Activated CD4-positive, alpha-beta T cell treated with anti-CD3 and anti-CD28 coated beads, Interleukin-2, amount 50 U/mL, for 48 hours (primary cell): ENCODE measurements around the gene GRXCR1.

Source experiments
- DNase-seq, 2 experiments: peaks; one replicate each; pipeline ENCODE4 v3.0.0-alpha.2; 2020

GRXCR1 gene

DNA sequence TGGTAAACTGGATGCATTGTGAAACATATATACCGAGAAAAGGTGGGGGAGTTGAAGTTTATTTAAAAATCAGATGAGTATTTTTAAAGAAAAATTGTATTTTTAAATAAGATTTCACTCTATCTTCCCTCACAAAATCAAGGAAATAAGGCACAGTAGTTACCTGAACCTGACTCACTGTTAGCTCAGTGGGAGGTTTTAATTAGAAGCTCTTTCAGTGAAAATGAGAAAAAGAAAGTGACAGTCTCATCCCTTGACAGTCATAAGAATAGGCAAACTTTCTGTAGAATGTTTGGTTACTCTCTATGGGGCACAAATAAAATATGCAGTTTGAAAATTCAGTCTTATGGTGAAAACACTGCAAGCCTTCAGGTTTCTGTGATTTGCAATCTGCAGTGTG lies 49.7 kb downstream of the GRXCR1 start:
- DNase-seq: no peak

DNA sequence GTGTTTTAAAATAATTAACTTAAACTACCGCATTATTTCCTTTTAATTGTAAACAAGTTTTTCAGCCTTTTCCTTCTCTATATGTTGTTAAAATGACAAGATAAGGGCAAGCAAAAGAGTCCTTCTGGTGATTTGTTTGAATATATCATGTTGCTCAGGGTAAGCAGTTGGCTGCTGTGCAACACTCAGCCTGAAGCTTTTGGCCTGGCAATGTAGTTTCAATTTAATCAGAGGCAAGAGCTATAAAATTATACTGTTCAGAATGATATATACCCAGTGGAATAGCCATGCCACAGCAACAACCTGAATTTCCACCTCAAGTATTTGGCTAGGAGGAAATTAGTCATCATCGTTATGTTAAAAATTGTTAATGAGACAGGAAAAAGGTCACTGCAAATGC lies 53.4 kb downstream of the GRXCR1 start:
- no peak for DNase-seq

DNA sequence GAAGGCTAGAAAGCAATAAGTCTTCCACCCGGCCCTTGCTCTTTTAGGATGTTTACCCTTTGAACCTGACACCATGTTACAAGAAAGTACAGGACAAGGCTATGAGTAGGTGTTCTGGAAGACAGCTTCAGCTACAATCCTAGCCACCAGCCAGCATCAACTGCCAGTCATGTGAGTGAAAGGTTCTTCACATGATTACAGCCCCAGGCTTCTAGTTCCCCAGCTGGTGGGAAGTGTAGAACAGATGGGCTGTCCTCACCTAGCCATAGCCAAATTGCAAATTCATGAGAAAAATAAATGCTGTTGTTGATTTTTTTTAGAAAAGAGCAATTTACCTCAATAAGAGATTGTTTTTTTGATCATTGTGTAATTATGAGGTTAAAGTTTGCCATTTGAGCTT lies 60.8 kb downstream of the GRXCR1 start:
- no peak for DNase-seq

DNA sequence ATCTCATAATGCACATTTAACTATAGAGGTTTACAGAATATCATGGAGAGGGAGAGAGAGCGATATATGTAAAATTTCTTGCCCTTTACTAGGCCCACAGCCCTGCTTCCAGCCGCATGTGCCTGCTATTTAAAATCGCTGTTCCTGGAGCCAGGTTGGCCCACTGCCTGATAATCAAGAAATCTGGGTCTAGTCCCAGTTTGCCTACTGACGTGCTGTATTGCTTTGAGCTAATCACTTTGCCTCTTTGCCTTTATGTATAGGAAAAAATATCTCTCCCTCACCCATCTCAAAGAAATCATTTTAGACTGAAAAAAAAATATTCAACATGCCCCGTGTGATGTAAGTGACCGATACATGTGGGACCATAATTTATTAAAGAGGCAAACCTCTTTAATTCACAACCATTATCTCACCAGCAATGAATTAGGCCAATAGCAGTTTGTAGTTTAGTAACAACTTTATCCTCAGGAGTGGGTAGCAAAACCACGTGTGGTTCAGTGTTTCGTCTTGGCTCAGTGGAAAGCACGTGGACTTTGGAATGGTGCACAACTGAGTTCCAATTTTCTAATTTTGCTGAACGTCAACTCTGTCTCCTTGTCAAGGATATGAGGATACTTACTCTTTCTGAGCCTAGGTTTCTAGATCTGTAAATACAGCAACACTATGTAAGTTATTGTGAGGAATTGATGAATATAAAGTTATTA lies 62.6 kb downstream of the GRXCR1 start:
- no peak for DNase-seq

DNA sequence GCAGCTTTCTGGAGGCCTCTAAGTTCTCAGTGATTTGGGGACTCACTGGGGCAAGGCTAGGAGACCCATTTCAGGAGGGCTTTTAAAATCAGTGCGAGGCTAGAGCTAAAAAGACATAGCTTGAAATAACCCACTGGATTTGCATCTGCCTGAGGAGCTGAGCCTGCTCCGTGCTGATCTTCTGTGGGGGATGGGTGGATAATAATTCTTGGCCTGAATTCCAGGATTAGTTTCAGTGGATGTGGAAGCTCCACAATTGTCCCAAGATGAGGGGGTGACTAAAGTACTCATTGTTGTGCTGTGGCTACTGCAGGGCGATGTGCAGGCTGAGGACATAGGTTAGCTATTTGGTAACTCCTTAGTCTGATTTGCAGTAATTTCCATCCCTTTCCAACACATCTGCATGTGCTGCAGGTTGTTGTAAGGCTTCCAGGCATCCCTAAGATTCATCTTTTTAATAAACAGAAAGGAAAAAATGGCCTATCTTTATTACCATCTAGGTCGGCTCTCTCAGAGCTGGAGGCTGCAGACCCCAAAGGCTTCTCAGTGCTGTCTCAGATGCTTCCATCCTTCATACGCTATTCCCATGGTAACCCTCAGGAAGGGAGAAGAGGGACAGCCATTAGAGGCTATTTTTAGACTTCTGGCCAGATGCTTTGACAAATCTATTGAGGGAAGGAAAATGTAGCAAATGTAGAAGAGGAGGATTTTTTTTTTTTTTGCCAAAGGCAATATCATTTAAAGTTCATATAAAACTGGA lies 63.4 kb downstream of the GRXCR1 start:
- no peak for DNase-seq

DNA sequence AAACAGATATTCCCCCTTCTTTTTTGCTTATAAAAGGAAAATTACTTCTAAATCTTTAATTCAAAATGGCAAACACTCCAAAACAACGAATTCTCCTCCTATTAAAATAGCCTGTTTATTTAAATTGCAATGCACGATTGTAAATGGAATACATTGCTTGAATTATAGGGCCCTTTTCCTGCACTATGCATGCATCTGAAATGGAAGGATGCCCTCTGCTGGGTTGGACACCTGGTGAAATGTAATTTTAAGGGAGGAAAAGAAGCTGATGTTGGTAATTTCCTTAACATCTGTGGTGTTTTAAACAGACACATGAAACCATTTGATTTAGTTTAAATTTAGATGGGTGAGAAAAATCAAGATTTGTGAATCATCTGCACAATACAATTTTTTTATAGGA lies 72.8 kb downstream of the GRXCR1 start:
- DNase-seq: no peak

DNA sequence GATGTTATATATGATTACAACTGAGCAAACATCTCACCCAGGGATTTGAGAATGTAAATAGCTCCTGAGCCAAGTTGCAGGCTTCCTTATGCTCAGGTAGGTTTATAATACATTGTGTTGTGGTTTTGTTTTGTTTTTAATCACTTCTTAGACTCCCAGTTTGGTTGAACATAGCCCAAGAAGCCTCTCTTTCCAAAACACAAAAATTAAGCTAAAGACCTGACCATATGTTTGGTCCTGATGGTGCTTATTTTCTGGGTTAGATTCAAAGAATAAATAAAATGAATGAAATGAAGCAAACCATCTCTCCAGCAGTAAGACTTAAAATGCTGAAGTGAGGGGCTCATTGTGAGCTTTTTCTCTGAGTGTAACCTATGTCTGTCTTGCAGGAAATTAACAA lies 93.5 kb downstream of the GRXCR1 start:
- DNase-seq: no peak

DNA sequence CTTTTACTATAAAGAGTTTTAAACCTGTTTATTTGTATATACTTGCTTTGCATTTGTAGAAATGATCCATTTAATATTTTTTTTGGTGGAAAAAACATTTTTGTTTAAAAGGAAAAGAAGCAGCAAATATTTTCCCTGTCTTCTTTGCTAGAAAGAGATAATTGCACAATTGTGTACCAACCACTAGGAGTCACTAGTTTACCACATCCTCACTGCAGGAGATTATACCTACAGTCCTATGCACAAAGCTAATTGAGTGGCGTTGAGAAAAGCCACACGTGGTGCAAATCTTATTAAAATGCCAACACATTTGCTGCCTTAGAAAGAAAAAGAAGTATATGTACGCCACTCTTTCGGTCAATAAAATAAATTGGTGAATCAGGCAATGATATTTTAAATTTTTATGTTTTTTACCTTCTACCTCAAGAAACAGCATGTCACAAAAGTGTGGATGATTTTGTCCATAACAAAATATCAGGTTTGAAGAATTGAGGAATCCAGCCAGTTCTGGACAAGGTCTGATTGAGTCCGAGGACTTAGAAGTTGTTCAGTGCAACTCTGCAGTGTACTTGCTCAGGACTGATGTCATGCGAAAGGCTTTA lies 102.9 kb downstream of the GRXCR1 start:
- DNase-seq: no peak

DNA sequence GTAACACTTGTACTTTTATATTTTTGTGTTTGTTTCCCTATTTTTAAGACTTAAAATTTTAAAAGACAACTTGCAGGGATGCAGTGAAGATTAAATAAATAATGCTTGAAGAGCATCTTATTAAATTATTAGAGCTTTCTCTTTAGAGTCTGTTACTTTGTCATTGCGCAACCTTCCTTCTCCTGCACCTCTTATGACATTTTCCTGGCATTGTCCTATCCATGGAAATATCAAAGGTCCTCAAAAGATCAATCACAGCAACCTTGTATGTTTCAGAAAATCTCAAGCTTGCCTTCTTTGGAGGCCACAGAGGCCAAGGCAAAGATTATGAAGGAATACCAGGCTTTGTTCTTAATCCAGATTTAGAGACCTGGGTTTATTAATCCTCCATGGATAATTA lies 116.3 kb downstream of the GRXCR1 start:
- no peak for DNase-seq

DNA sequence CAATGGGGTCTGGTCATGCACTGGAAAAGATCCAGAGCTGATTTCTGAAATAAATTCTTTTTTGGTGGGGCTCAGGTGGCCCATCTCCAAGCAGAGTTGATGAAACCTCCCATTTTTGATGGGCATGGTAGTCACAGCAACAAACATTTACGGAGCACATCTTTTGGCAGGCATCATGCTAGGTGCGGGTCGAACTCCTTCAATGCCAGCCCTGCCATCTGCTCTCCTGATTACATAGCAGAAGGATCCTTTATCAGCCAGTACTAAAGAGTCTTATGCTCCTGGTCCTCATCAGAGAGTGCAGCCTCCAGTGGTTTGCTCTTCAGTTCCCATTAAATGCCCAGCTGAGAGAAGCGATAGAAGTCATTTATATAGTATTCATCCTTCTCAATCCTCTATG lies 121.7 kb downstream of the GRXCR1 start:
- no peak for DNase-seq

DNA sequence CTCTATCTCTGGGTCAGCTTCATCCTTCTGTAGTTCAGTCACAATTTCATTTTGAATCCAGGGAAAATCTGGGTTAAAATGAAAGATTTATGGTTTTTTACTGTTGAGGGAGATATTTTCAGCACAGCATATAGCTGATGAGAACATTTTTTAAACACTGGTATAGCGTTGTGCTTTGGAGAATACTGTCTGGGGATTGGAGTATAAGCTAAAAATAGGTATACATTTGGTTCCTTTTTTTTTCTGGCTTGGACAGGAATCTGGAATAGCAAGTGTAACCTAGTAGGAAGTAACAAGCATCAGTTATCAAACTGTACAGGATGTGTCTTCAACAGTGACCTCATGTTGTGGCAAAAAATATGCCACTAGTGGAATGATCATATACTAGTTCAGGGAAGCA lies 149.1 kb downstream of the GRXCR1 start:
- DNase-seq: no peak

DNA sequence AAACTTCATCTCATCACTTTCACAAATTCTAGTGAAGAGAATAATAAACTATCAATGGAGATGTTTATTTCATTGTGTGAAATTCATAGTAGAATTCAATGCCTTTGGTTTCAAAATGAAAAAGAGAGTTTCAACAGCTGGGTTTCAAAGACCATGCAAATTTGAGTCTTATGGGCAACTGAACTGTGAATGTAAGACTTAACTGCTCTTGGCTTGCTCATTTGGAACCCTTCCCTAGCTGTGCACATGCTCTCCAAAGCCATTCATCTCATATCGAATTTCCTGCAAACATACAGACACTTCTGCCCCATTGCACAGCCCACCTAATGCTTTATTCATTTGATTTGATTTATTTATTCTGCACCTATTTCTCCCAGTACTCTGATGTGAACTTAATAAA lies 154.5 kb downstream of the GRXCR1 start:
- no peak for DNase-seq

DNA sequence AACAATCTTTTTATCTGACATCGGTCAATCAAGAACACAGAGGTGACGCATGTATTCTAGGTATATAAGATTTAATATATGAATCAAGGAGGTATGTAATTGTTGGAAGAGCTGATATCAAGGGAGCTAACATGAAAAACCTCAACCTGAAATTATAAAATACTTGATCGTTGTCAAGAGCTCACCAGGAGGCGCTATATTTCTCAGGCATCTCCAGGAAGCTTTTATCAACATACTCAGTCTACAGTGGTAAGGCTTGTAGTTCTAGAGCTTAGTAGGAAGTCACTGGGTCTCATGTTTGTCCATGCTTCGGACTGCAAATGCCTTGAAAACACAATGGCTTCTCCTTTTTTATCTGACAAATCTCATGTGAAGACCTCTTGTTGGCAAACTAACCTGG lies 156.1 kb downstream of the GRXCR1 start:
- DNase-seq: no peak

DNA sequence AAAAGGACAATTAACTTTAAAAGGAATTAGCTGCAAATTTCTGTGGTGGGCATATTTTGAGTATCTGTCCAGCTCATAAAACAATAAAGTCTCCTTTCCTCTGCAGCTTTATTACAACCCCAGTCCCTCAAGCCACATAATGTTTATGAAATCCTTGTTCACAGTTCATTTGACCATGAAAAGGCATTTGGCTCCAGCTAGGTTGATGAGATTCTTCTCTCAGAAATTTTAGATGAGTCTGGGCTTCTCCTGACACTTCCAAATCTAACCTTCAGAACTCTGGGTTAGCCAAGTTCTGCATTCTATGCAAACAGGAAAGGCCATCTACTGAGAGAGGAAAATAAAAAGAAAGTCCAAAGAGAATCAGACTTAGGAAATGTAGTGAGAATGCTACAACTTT lies 156.8 kb downstream of the GRXCR1 start:
- DNase-seq: no peak

DNA sequence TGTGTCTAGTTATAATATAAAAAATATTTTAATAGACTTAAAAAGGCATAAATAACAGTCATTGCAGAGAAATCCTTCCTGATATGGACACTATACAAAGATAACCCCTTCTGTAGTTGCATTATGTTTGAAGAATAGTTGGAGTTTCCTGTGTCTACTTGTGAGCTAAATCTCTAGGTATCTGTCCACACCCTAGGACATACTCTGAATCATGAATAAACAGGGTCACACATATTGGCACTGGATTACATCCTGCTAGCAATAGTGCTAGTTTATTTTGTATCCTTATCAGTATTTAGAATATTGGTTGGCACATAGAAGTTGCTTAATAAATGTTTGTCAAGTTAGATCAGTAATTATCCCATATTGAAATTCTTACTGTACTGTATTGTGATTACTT lies 173.9 kb downstream of the GRXCR1 start:
- DNase-seq: no peak

DNA sequence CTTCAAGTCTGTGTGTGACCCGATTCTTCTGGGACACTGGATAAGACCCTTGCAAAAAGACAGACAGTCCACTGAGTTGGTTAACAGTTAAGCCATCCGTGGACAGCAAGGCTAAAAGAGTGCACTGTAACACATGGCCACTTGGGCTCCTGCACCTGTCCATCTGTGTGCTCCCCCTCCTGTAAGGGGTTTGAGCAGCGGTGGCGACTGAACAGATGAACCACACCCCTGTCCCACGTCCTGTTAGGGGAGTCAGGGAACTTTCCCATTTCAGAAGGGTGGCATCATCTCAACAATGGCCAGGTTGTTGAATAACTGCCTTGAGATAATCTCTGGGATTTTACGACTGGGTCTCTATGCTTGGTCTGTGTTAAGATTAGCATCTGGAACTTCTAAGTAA lies 178.6 kb downstream of the GRXCR1 start:
- no peak for DNase-seq
